ENCODE data around the gene WDR7. TPM values are rescaled to one million over a fixed set of nuclear protein-coding genes. Genes with fewer than 3 reads are reported as not detected.

The WDR7 gene
- total and polyA plus RNA-seq, 9 of the 15 experiments (the other 6 are each of a cell fraction or from before 2014, with no cell fraction given) = 1.4 to 9.4 (median 5.3) TPM

GRCh38 chr18:56986829-56987228 is 335.7 kb downstream of the WDR7 start:
- no TSS peak for BruUV-seq (replicated peaks)
- Histone ChIP-seq H3K79me2 (ENCODE audit: control insufficient read depth, insufficient read depth, low read length) (no peaks in the 10 kb centered on the region), H3K4me1 (replicated peaks in 1 of 2; ENCODE audit: control insufficient read depth in 2 of 2, insufficient read depth in 2 of 2, low read length in 2 of 2) (no peaks in the 10 kb centered on the region), H2AFZ (ENCODE audit: low read depth, low read length) (no peak overlapping the region), H3K9me1 (ENCODE audit: control insufficient read depth, insufficient read depth, low read length) (no peaks in the 10 kb centered on the region), H3K27ac (ENCODE audit: extremely low read depth, low read depth, low read length) (no peak overlapping the region), H3K27me3 (ENCODE audit: control insufficient read depth in 2 of 2, insufficient read depth in 2 of 2, low read length in 2 of 2) (no peaks in the 10 kb centered on the region), H3K4me3 (no peak overlapping the region), H4K20me1 (replicated peaks; ENCODE audit: control insufficient read depth, insufficient read depth, low read length) (no peaks in the 10 kb centered on the region), H3K4me2 (ENCODE audit: insufficient read depth, low read length) (no peak overlapping the region), H3K36me3 (ENCODE audit: control insufficient read depth, insufficient read depth, low read length) (no peaks in the 10 kb centered on the region), H3K9me3 (replicated peaks; ENCODE audit: control insufficient read depth, insufficient read depth, low read depth, low read length) (no peaks in the 10 kb centered on the region), H3K9ac (ENCODE audit: insufficient read depth in 1 of 2, low read depth in 2 of 2, low read length in 2 of 2) (no peak overlapping the region)
- ATAC-seq (no peak), FAIRE-seq (no peak), DNase-seq (ENCODE audit: extremely low read depth in 1 of 4, low spot score in 3 of 4) (no peak)
- ChIA-PET POLR2A (no interaction called here), CTCF (ENCODE audit: low intra/inter-chr PET ratio) (no interaction called here)
- in situ Hi-C loops (cut with MboI) (no loop called here), intact Hi-C loops (cut with micrococcal nuclease) (no loop called here)
- 77% methylated on average over 2 of the region's 2 CpGs for WGBS (ENCODE audit: insufficient coverage, low coverage, missing lambda C conversion rate)
- TF ChIP-seq ZNF695 (CRISPR knock-in tag; IDR thresholded peaks at IDR 0.05) = no peak
- no peak for TF ChIP-seq JUND (IDR thresholded peaks at IDR 0.05; ENCODE audit: borderline replicate concordance, low read depth, low read length)
- TF ChIP-seq JUND (tag; IDR thresholded peaks at IDR 0.05; ENCODE audit: borderline replicate concordance, low read depth, low read length) = no peak
- no peak for TF ChIP-seq FOXM1 (IDR thresholded peaks at IDR 0.05; ENCODE audit: low read depth)
- no peak for TF ChIP-seq FOXM1 (CRISPR knock-in tag; IDR thresholded peaks at IDR 0.05; ENCODE audit: low read depth)
- no peak for TF ChIP-seq PPARD (CRISPR knock-in tag; IDR thresholded peaks at IDR 0.05)
- TF ChIP-seq RB1 (IDR thresholded peaks at IDR 0.05; ENCODE audit: low read depth) = no peak
- TF ChIP-seq TOE1 (IDR thresholded peaks at IDR 0.05; ENCODE audit: borderline replicate concordance) = no peak
- no peak for TF ChIP-seq TOE1 (CRISPR knock-in tag; IDR thresholded peaks at IDR 0.05; ENCODE audit: borderline replicate concordance, low read depth)
- no peak for TF ChIP-seq ZNF589 (CRISPR knock-in tag; IDR thresholded peaks at IDR 0.05; ENCODE audit: low read depth)
- no peak for TF ChIP-seq NBN (IDR thresholded peaks at IDR 0.05; ENCODE audit: low read depth)
- TF ChIP-seq MAFG (tag; conservative IDR thresholded peaks at IDR 0.05) = no peak
- TF ChIP-seq CXXC5 (CRISPR knock-in tag; IDR thresholded peaks at IDR 0.05) = no peak
- TF ChIP-seq MTA1 (IDR thresholded peaks at IDR 0.05; ENCODE audit: borderline replicate concordance) = no peak
- TF ChIP-seq, protein P1, sequence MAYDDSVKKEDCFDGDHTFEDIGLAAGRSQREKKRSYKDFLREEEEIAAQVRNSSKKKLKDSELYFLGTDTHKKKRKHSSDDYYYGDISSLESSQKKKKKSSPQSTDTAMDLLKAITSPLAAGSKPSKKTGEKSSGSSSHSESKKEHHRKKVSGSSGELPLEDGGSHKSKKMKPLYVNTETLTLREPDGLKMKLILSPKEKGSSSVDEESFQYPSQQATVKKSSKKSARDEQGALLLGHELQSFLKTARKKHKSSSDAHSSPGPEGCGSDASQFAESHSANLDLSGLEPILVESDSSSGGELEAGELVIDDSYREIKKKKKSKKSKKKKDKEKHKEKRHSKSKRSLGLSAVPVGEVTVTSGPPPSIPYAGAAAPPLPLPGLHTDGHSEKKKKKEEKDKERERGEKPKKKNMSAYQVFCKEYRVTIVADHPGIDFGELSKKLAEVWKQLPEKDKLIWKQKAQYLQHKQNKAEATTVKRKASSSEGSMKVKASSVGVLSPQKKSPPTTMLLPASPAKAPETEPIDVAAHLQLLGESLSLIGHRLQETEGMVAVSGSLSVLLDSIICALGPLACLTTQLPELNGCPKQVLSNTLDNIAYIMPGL (CRISPR knock-in tag; IDR thresholded peaks at IDR 0.05) = no peak
- no peak for TF ChIP-seq DIDO1 (tag; IDR thresholded peaks at IDR 0.05; ENCODE audit: low read depth)
- TF ChIP-seq ASH1L (IDR thresholded peaks at IDR 0.05; ENCODE audit: borderline replicate concordance, low read depth, partially characterized antibody) = no peak
- TF ChIP-seq HCFC1 (IDR thresholded peaks at IDR 0.05; ENCODE audit: low read depth, low read length) = no peak
- no peak for TF ChIP-seq ETV5 (CRISPR knock-in tag; IDR thresholded peaks at IDR 0.05; ENCODE audit: low read depth)
- no peak for TF ChIP-seq NR4A1 (CRISPR knock-in tag; IDR thresholded peaks at IDR 0.05)
- TF ChIP-seq NR4A1 (tag; IDR thresholded peaks at IDR 0.05) = no peak
- TF ChIP-seq KDM4B (IDR thresholded peaks at IDR 0.05; ENCODE audit: borderline replicate concordance in 2 of 2, low read depth in 1 of 2) = no peak
- TF ChIP-seq HDAC8 (tag; IDR thresholded peaks at IDR 0.05) = no peak
- no peak for TF ChIP-seq ZNF551 (CRISPR knock-in tag; IDR thresholded peaks at IDR 0.05)

Measured in K562 (cell line).